VCaP (cell line): ENCODE measurements around the gene SARNP.

Experiments used
- H3K27ac ChIP-seq: fragments of 450-650 bp; 2 replicates; pipeline ENCODE4 v1.5.1; 2017
- TF ChIP-seq, protein P1 (sequence below): fragments of 450-650 bp; conservative IDR thresholded peaks from 2 replicates; pipeline ENCODE4 v1.5.1; 2017; ENCODE audit warnings: mild to moderate bottlenecking, moderate library complexity

Gene SARNP

DNA sequence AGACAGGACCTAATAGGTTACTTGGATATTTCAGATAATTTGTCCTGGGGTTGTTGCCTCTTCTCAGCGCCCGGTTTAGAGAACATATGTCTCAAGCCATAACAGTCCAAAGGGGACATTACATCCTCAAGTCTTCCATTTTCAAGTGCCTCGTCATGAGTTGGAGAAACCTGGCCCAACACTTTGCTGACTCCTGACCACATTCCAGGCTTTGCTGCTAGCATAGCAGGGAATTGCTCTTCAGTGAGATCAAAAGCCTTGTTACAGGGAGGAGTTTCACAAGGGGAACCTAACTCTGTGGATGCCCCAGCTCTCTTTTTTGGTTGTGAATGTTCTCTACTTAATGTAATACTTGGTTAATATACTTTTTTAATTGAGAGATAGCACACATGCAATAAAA is 33.4 kb upstream of the SARNP start:
- H3K27ac ChIP-seq, result no peak overlapping the region
- TF ChIP-seq, protein P1, sequence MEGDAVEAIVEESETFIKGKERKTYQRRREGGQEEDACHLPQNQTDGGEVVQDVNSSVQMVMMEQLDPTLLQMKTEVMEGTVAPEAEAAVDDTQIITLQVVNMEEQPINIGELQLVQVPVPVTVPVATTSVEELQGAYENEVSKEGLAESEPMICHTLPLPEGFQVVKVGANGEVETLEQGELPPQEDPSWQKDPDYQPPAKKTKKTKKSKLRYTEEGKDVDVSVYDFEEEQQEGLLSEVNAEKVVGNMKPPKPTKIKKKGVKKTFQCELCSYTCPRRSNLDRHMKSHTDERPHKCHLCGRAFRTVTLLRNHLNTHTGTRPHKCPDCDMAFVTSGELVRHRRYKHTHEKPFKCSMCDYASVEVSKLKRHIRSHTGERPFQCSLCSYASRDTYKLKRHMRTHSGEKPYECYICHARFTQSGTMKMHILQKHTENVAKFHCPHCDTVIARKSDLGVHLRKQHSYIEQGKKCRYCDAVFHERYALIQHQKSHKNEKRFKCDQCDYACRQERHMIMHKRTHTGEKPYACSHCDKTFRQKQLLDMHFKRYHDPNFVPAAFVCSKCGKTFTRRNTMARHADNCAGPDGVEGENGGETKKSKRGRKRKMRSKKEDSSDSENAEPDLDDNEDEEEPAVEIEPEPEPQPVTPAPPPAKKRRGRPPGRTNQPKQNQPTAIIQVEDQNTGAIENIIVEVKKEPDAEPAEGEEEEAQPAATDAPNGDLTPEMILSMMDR, result no peak

DNA sequence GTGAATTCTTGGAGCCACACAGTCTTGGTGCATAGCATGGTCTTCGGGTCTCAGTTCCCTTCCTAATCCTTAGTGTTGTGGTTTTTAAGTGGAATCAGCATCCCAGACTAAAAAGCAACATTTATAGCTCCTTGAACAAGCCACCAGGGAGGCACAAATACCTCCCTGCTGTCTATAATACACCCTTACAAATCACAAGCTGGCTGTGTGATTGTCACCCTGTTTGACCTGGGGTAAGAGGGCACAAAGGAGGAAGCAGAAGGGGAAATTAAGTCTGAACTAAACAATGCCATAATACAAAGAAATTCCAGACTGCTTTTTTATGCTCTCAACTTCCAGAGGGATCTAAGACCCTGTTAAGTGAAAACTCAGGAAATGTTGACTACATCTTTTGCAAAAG is 32.9 kb upstream of the SARNP start:
- H3K27ac ChIP-seq, result no peak overlapping the region

DNA sequence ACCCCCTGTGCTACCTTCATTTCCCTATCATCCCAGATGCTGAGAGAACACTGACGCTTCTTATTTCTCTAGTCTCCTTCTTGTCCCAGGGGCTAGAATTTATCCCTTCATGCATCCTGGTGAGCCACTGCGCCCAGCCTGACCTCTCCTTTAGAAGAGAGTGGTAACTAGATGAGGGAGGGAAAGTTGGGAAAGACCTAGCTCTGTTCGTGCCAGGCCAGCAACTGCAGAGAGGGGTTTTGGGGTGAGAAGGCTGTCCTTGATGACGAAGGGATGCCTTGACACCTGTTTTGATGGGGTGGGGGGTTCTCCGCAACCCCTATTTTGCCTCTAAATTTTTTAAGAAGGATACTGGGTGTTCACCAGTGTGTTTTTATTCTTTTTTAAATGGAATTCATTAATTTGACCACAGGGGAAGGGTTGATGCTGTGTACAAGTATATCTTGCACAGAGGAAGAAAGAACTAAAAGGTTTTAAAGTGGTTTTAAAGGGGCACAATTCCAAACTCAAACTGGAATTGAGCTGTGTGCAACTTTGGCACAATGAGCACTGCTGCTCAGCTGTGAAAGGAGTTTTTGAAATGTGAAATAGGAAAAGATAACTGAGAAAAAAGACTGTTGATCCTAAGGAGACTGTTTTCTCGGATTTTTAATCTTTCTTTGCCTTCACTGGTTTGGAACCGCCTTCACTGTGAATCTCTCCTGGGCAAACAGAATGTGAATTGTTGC is 32.3 kb upstream of the SARNP start:
- TF ChIP-seq, protein P1, result no peak
- H3K27ac ChIP-seq, result no peak overlapping the region

More for the DNA sequence above, 32.9 kb upstream of the SARNP start:
- TF ChIP-seq, protein P1, result no peak

DNA sequence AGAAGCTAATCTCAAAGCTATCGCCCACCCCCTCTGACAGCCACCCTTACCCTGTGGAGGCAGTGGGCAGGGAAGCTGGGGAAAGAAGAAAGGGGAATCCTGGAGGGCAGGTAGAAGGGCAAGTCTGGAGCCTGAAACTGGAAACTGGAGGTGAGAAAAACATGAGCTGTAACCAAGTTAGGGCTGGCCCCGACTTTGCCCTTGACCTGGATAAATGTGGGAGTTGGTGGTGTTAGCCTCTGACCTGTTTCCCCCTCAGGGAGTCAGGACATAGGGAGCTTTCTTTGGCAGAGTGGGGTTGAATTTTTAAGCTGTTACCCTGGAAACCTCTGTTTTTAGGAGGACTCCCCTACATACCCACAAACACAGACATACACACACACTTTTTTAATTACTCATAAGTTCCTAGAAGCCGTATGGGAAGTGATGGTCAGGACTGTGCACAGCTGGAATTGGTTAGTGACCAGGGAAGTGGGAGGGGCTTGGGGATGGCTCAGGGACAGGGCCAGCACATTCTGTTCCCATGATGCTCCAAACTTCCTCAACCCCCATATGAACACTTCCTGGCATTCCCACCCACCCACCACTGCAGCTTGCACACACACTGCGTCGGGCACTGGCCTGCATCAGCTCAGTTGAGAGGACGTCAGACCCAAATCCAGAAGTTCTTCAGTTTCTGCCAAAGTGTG is 30.2 kb upstream of the SARNP start:
- TF ChIP-seq, protein P1, result no peak
- no peak overlapping the region for H3K27ac ChIP-seq

DNA sequence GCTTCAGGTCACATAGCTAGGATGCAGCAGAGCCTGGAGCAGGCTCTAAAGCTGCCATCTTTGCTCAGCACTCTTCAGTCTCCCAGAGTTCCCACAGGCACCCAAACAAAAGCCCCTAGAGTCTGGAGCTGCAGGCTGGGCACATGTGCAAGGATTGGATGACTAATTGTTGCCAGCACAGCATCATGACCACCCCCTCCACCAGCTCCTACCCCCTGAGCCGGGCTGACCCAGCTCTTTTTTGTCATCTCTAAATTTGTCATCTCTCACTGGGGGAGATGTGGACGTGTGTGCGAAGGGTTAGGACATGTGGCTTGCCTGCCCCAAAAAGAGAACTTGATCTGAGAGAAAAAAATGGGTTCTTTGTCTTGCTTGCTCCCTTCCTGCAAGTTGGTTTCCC is 29.5 kb upstream of the SARNP start:
- TF ChIP-seq, protein P1, result no peak
- H3K27ac ChIP-seq, result no peak overlapping the region

DNA sequence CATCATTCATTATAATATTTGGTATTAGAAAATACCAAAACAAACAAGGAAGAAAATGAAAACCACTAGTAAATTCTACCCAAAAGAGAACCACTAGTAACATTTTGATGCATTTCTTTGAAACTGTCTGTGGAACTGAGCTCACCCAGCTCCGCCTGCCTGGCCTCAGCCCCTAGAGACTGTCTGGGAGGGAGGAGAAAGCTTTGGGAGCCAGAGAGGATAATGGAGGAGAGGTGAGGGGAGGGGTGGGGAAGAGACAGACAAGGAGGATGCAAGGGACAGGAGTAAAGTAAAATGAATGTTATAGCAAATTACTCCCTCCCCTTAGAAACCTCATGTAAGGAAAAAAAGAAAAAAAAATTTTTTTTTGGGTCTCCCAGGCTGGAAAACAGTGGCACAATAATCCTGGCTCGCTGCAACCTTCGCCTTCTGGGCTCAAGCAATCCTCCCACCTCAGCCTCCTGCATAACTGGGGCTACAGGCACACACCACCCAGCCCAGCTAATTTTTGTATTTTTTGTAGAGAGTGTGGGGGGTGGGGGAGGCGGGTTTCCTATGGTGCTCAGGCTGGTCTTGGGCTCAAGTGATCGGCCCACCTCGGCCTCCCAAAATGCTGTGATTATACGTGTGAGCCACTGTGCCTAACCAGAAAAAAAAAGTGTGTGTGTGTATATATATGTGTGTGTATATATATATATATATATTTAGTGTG is 28.4 kb upstream of the SARNP start:
- no peak overlapping the region for H3K27ac ChIP-seq
- TF ChIP-seq, protein P1, result no peak

DNA sequence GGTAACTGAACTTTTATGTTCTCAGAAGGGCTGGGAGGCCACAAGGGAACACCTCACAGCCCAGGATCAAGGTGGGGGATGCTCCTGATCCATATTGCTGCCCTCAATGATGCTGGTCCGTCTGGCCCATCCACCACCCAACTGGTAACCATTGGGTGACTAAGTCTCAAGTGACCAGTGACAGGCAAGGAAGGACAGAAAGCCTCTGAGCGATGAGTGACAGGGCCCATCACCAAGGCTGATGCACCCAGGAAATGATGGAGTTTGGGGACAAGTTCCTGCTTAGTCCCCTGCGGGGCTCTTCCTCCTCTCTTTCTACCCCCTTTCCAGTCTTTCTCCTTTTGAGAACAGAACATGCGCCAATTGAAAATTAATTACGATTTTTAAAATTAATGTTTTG is 27.8 kb upstream of the SARNP start:
- TF ChIP-seq, protein P1, result no peak
- H3K27ac ChIP-seq, result no peak overlapping the region
